Measurements from ENCODE around the gene PKM. TPM values are rescaled to one million over a fixed set of nuclear protein-coding genes. Genes with fewer than 3 reads are reported as not detected.

PKM gene
- total RNA-seq, 1 donor from 2014 or later = 573 TPM

- no peak for DNase-seq (ENCODE audit: low read depth in 2 of 2)
These were observed 74.1 kb downstream of the PKM start for GRCh38 chr15:72156928-72157327.

GRCh38 chr15:72155635-72156616 lies 75.1 kb downstream of the PKM start:
- DNase-seq (ENCODE audit: low read depth in 2 of 2) = peak; percentile 78 to 83

- peak in 1 of 2 donors; percentile 28 for DNase-seq (ENCODE audit: low read depth in 2 of 2)
These were observed 75.9 kb downstream of the PKM start for GRCh38 chr15:72155003-72155621.

- DNase-seq (ENCODE audit: low read depth in 2 of 2) = no peak
These were observed 76.7 kb downstream of the PKM start for GRCh38 chr15:72154316-72154715.

GRCh38 chr15:72153269-72154000 lies 77.6 kb downstream of the PKM start:
- DNase-seq (ENCODE audit: low read depth in 2 of 2) = peak in 1 of 2 donors; percentile 48

Other genes starting within 250 kb of the PKM start
- 17.0 and 23.2 TPM in 2 replicates for gene MYO9A, start 113.0 kb downstream of the PKM start, total RNA-seq
- 1.1 and 1.2 TPM in 2 replicates for gene SENP8, start 112.8 kb downstream of the PKM start, total RNA-seq
- under 0.01 TPM in 1 of 2 replicates, not detected in the other for gene GRAMD2A, start 33.4 kb downstream of the PKM start, total RNA-seq
- gene PARP6, start 41.4 kb upstream of the PKM start, total RNA-seq = 6.5 and 17.1 TPM in 2 replicates
- 0.20 TPM in 1 of 2 replicates, not detected in the other for gene CELF6, start 89.0 kb upstream of the PKM start, total RNA-seq
- 58.0 and 62.3 TPM in 2 replicates for gene HEXA, start 144.8 kb upstream of the PKM start, total RNA-seq
- gene TMEM202, start 167.1 kb upstream of the PKM start, total RNA-seq = not detected in 2 replicates
- gene ARIH1, start 243.1 kb upstream of the PKM start, total RNA-seq = 11.8 and 15.7 TPM in 2 replicates

Data from lung microvascular endothelial cell (primary cell).